ENCODE results near the gene GRM7. TPM values are rescaled to one million over a fixed set of nuclear protein-coding genes. Genes with fewer than 3 reads are reported as not detected.

Gene GRM7
- total RNA-seq, 1 donor from 2014 or later = 9.9 TPM

- TF ChIP-seq CTCF (conservative IDR thresholded peaks at IDR 0.05) = no peak
- no peak for DNase-seq (ENCODE audit: extremely low spot score, unreplicated experiment)
- Mint-ChIP-seq H3K4me1 (ENCODE audit: unreplicated experiment) (peaks cover under 1% of the 10 kb centered on the region), H3K9me3 (peaks cover 12% of the 10 kb centered on the region), H3K27ac (no peak overlapping the region), H3K36me3 (no peaks in the 10 kb centered on the region), H3K4me3 (no peak overlapping the region), H3K27me3 (no peaks in the 10 kb centered on the region)
Measured at GRCh38 chr3:7388026-7388425, 527.1 kb downstream of the GRM7 start.

DNA sequence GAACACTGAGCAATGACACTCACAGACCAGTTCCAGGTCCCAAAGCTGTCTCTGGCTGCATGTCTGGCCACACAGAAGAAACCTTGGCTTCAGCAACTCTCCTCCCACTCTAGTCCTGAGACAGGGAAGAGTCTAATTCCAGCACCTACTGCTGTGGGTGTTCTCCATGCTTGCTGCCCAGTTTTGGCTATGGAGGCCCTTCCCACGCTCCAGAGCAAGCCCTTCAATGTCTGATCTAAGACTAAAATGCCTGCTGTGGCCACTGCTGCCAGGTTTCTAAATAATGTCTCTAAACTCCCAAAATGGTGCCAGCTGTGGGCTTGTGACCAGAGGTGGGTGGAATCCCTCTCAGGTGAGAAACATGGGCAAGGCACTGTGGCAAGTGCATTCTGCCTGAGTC lies 531.3 kb downstream of the GRM7 start:
- Mint-ChIP-seq H3K36me3 (no peaks in the 10 kb centered on the region), H3K4me1 (ENCODE audit: unreplicated experiment) (no peaks in the 10 kb centered on the region), H3K27ac (no peak overlapping the region), H3K27me3 (no peaks in the 10 kb centered on the region), H3K4me3 (no peak overlapping the region), H3K9me3 (peaks cover 8% of the 10 kb centered on the region)
- TF ChIP-seq CTCF (conservative IDR thresholded peaks at IDR 0.05) = no peak
- DNase-seq (ENCODE audit: extremely low spot score, unreplicated experiment) = no peak

DNA sequence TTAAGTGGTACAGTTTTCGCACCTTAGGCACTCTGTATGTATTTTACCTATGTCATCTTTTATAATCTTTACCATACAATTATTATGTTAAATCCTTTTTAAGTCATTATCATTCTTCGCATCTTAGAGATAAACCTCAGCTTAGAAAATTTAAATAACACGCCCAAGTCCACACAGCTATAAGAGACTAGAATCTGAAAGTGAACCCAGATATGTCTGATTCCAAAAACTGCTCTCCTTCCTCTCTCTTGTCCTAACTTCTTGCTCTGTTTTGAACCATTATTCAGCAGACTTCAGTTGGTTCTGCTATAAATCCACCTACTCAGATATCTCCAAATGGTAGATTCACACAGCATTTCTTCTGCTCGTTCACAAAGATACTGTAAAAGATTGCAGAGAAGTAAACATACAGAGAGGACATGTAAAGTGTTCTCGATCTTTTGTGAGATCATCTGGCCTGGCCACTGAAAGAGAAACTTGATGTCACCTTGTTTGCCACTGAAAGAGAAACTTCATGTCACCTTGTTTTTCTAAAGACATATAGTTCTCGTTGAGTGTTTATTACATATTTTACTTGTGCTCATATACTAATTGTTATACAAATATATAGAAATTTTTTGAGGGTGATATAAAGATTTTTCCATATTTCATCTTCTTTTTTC lies 533.2 kb downstream of the GRM7 start:
- no peaks in the 10 kb centered on the region for H3K36me3 Mint-ChIP-seq
- no peaks in the 10 kb centered on the region for H3K27me3 Mint-ChIP-seq

GRCh38 chr3:7396534-7396933 lies 535.6 kb downstream of the GRM7 start:
- Mint-ChIP-seq H3K4me3 (no peak overlapping the region), H3K4me1 (ENCODE audit: unreplicated experiment) (no peaks in the 10 kb centered on the region), H3K9me3 (no peaks in the 10 kb centered on the region), H3K27me3 (no peaks in the 10 kb centered on the region), H3K27ac (no peak overlapping the region), H3K36me3 (no peaks in the 10 kb centered on the region)
- TF ChIP-seq CTCF (conservative IDR thresholded peaks at IDR 0.05) = no peak
- no peak for DNase-seq (ENCODE audit: extremely low spot score, unreplicated experiment)

More for the DNA sequence above, 533.2 kb downstream of the GRM7 start:
- Mint-ChIP-seq H3K4me1 (ENCODE audit: unreplicated experiment) (no peaks in the 10 kb centered on the region), H3K4me3 (no peak overlapping the region), H3K9me3 (no peaks in the 10 kb centered on the region), H3K27ac (no peak overlapping the region)
- TF ChIP-seq CTCF (conservative IDR thresholded peaks at IDR 0.05) = no peak
- DNase-seq (ENCODE audit: extremely low spot score, unreplicated experiment) = no peak

DNA sequence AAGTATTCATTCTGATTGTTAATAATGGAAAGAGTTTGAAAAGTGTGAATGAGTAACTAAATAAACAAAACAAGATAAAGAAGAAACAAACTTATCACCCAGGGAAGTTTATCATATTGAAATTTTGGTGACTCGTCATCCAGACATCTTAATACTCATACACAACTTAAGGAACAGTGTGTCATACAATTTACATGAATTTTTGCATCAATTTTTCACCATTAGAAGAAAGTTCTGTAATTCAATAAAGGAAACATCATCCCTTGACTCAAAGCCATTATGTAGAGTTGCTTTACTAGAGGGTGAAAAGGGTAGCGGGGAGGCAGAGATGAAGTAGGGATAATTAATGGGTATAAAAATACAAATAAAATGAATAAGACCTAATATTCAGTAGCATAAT lies 536.2 kb downstream of the GRM7 start:
- H3K36me3 Mint-ChIP-seq = no peaks in the 10 kb centered on the region
- H3K9me3 Mint-ChIP-seq = no peaks in the 10 kb centered on the region
- no peaks in the 10 kb centered on the region for H3K4me1 Mint-ChIP-seq (ENCODE audit: unreplicated experiment)
- no peaks in the 10 kb centered on the region for H3K27me3 Mint-ChIP-seq
- no peak for DNase-seq (ENCODE audit: extremely low spot score, unreplicated experiment)
- H3K4me3 Mint-ChIP-seq = no peak overlapping the region
- no peak for TF ChIP-seq CTCF (conservative IDR thresholded peaks at IDR 0.05)
- H3K27ac Mint-ChIP-seq = no peak overlapping the region

- H3K27ac Mint-ChIP-seq = no peak overlapping the region
- H3K4me3 Mint-ChIP-seq = no peak overlapping the region
- no peaks in the 10 kb centered on the region for H3K36me3 Mint-ChIP-seq
- no peak for DNase-seq (ENCODE audit: extremely low spot score, unreplicated experiment)
- no peaks in the 10 kb centered on the region for H3K9me3 Mint-ChIP-seq
- TF ChIP-seq CTCF (conservative IDR thresholded peaks at IDR 0.05) = no peak
- H3K4me1 Mint-ChIP-seq (ENCODE audit: unreplicated experiment) = no peaks in the 10 kb centered on the region
- no peaks in the 10 kb centered on the region for H3K27me3 Mint-ChIP-seq
Measured at GRCh38 chr3:7400360-7400759, 539.4 kb downstream of the GRM7 start.
